GM12865 (cell line): ENCODE data around the gene HDLBP.

Experiments used
- DNase-seq: peaks from one replicate; pipeline ENCODE4 v3.0.0; 2010; ENCODE audit warnings: low read depth
- H3K4me3 ChIP-seq: 2 replicates; pipeline ENCODE4 v1.5.1; 2011; ENCODE audit warnings: mild to moderate bottlenecking, low read depth, low read length, control low read depth
- TF ChIP-seq, protein P1 (sequence below): IDR thresholded peaks from 2 replicates; pipeline ENCODE4 v1.5.1; 2011; ENCODE audit warnings: low read length, control low read depth, low read depth, inconsistent platforms; ENCODE audit not compliant: insufficient read depth; ENCODE audit errors: missing control alignments

The HDLBP gene

DNA sequence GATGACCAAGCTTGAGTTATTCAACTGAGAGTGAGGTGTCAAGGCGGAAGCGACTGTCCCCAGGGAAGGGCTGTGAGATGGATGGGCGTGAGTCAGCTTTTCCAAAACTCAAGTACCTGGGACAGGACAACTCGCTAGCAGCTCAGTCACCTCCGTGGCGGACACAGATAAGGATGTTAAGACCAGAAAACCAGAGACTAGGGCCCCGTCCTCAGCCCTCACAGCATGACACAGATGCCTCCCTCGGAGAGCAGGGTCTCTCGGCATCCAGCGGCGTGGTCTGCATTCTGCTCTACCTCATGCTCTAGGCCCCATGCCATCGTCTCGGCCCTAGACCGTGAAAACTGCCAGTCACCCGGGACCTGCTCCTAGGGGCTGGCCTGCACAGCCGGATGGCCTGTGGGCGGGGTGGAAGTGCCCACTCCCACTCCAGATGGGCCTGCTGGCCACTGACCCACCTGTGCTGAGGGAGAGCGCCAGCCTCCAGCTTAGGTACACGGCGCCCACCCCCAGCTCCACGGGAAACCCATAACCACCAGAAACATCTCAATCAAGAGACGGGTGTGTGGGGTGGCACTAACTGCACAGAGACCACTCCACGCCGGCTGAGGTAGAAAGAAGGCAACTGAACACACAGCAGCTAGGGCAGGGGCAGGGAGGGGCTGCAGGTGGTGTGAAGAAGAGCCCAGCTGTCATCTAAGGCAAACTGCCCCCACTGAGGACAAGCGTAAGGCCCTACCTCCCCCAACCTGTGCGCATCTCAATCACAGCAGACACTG is 87.2 kb downstream of the HDLBP start:
- no peak for DNase-seq
- H3K4me3 ChIP-seq: no peak overlapping the region
- TF ChIP-seq, protein P1, sequence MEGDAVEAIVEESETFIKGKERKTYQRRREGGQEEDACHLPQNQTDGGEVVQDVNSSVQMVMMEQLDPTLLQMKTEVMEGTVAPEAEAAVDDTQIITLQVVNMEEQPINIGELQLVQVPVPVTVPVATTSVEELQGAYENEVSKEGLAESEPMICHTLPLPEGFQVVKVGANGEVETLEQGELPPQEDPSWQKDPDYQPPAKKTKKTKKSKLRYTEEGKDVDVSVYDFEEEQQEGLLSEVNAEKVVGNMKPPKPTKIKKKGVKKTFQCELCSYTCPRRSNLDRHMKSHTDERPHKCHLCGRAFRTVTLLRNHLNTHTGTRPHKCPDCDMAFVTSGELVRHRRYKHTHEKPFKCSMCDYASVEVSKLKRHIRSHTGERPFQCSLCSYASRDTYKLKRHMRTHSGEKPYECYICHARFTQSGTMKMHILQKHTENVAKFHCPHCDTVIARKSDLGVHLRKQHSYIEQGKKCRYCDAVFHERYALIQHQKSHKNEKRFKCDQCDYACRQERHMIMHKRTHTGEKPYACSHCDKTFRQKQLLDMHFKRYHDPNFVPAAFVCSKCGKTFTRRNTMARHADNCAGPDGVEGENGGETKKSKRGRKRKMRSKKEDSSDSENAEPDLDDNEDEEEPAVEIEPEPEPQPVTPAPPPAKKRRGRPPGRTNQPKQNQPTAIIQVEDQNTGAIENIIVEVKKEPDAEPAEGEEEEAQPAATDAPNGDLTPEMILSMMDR: no peak

DNA sequence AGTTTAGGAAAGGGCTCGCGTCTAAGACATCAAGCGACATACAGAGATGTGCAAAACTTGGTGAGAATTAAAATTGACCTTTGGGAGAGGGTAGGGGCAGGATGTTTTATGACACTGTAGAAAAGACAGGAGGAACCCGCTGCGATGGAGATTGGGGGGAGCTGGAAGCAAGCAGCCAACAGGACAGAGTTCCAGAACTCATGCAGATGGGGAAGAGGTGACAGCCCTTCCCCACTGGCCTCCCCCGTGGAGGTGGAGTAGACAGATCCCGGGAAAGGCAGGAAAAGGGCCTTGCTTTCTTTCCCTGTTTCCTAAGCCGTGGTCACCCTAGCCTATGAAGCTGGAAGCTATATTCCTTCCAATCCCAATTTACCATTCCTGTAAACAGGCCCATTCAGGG is 87.9 kb downstream of the HDLBP start:
- DNase-seq: no peak
- no peak overlapping the region for H3K4me3 ChIP-seq
- TF ChIP-seq, protein P1: no peak

DNA sequence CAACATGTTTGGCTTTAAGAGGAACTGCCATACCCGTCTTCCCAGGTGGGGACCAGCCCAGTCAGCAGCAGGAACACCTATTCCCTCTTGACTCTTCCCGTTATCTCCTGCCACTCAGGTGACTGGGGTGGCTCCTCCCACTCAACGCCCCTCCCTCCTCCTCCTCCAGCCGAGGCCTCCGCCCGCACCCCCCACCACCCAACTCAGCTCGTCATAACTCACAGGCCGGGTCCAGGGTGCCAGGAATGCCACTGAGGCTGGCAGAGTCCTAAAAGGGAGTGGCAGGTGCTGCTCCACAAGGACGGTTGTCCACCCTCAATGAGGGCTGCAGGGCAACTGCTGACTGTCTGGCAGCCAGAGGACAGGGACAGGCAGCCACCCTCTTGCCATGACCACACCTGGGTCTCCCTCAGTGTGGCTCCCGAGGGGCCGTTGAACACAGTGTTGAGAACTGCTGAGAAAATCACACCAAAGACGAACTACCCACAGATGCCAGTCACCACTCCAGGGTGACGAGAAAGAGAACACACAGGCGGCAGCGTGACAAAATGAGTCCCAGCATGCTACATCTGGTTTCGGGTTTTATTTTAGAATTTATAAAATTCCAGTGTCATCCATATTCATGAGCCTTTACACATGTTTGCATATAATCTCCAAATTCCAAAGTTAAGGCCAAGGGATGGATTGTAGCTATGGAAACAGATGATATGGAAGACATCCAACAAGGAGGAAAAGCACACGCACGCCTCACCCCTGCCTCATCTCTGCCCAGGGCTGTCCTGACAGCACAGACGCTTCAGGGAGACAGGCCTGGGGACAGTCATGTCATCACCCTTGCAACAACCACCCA is 88.5 kb downstream of the HDLBP start:
- TF ChIP-seq, protein P1: no peak
- H3K4me3 ChIP-seq: no peak overlapping the region
- DNase-seq: no peak

DNA sequence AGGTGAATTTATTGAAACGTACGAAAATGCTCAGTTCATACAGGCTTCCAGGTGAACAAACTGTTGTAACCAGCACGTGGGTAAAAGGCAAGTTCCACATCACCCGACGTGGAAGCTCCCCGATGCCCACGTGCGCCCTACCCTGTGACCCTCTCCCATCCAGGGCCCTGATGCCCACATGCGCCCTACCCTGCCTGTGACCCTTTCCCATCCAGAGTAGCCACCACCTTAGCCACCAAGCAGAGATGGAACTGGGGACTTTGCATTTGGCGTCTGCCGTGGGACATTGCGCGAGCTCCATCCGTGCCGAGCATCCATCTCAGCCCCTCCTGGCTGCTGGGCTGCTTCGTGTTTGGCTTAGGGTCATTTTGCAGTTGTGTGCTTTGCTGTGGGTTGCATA is 89.5 kb downstream of the HDLBP start:
- no peak for DNase-seq
- TF ChIP-seq, protein P1: no peak
- H3K4me3 ChIP-seq: no peak overlapping the region

DNA sequence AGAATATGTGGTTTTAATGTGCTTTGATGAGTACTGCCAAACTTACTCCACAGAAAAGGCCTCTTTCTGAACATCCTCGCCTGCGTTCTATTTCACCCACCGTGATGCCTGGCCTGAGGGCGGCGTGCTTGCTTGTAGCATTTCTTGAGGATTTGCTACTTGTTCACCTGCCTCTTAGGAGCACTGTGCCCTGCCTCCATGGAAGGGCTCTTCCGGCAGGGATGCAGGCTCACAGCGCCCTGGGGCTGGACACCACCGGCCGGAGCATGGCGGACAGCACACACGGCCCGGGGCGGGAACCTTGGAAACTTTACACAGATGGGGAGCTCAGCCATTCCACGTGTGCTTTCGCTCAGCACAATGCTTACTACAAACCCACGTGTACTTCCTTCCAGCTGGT is 89.9 kb downstream of the HDLBP start:
- TF ChIP-seq, protein P1: no peak
- DNase-seq: no peak
- no peak overlapping the region for H3K4me3 ChIP-seq

DNA sequence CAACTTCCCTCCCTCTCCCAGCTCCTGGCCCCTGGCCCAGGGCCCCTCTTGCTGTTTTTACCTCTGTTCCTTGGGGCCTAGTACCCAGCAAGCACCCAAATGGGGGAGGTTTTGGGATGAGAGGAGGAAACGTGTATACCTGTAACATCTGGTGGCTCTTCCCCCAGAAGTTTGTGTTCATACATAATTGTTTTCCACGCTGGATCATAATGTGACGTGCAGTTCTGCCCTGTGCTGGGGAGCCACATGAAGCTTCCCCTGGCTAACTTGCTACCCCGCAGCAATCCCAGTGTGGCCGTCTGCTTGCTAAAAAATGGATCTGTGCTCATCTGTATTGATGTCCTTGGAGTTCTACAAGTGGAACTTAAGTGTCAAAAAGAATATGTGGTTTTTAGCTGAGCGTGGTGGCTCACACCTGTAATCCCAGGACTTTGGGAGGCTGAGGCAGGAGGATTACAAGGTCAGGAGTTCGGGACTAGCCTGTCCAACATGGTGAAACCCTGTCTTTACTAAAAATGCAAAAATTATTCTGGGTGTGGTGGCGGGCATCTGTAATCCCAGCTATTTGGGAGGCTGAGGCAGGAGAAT is 90.5 kb downstream of the HDLBP start:
- TF ChIP-seq, protein P1: no peak
- DNase-seq: no peak
- no peak overlapping the region for H3K4me3 ChIP-seq
